HEK293T (cell line): Measurements from ENCODE around the gene ATP6V1A.

Experiments used
- FOXM1 ChIP-seq: fragments of 450-650 bp; IDR thresholded peaks from 2 replicates; pipeline ENCODE4 v1.6.1; 2017; ENCODE audit warnings: mild to moderate bottlenecking, borderline replicate concordance
- SP1 ChIP-seq: fragments of 450-650 bp; IDR thresholded peaks from 2 replicates; pipeline ENCODE4 v1.6.1; 2017

DNA sequence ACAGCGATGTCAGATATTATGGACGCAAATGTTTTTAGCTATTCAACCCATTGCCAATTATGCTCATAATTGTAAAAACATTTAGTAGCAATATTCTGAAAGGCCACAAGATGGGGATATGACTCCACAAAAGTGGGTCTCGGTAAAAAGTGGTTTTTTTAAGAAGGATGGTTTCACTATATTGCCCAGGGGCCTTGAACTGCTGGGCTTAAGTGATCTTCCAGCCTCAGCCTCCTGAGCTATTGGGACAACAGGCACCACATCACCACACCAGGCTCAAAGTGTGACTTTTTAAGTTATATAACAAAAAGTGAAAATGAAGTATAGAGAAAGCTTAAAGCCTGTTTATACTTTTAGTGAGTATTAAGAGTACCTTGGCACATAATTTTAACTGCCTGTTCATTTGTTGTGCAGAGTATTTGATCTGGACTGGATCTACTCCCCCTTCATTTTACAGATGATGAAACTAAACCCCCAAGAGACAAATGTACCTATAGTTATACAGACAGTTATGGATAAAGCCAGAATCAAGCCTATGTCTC is 10.2 kb upstream of the ATP6V1A start:
- no peak for TF ChIP-seq FOXM1
- no peak for TF ChIP-seq SP1
